CD14-positive monocyte (primary cell): Measurements from ENCODE around the gene SLC7A5. TPM values are rescaled to one million over a fixed set of nuclear protein-coding genes. Genes with fewer than 3 reads are reported as not detected.
"Not testable (repeated sequence)": the region's sequence is repeated elsewhere in the genome, so short reads cannot be mapped to it uniquely, and the experiment has no call there.

Experiments
- DNase-seq, 3 donors: peaks; one replicate each; pipeline ENCODE4 v3.0.0-alpha.2; 2011 to 2022
- H2AFZ ChIP-seq: 2 replicates; pipeline ENCODE4 v1.6.0; 2012; ENCODE audit warnings: mild to moderate bottlenecking, low read depth, low read length, inconsistent platforms; ENCODE audit not compliant: insufficient read depth, poor library complexity, severe bottlenecking
- H3K27ac ChIP-seq, 2 donors: 1 replicate in 1 of 2; 2 replicates in 1 of 2; pipeline ENCODE4 v1.5.1; 2012 to 2013; ENCODE audit warnings: low read length in 2 of 2, control low read depth in 1 of 2, inconsistent platforms in 1 of 2, low read depth in 1 of 2, mild to moderate bottlenecking in 1 of 2
- H3K27me3 ChIP-seq, 2 donors: one replicate each; pipeline versions ENCODE4 v1.6.0 to v1.6.1; 2011 to 2013; ENCODE audit warnings: low read length in 2 of 2; ENCODE audit not compliant: control insufficient read depth in 2 of 2, insufficient read depth in 2 of 2
- H3K36me3 ChIP-seq, 2 donors: replicated peaks in 1 of 2; 1 replicate in 1 of 2; 2 replicates in 1 of 2; pipeline versions ENCODE4 v1.5.1 to v1.6.1; 2012 to 2013; ENCODE audit warnings: low read length in 2 of 2, control low read depth in 1 of 2, inconsistent platforms in 1 of 2, mild to moderate bottlenecking in 1 of 2; ENCODE audit not compliant: insufficient read depth in 2 of 2, control insufficient read depth in 1 of 2
- H3K4me1 ChIP-seq, 2 donors: 1 replicate in 1 of 2; 2 replicates in 1 of 2; pipeline versions ENCODE4 v1.5.1 to v1.6.1; 2012 to 2013; ENCODE audit warnings: low read length in 2 of 2, control low read depth in 1 of 2, inconsistent platforms in 1 of 2, mild to moderate bottlenecking in 1 of 2, moderate library complexity in 1 of 2; ENCODE audit not compliant: insufficient read depth in 2 of 2, control insufficient read depth in 1 of 2
- H3K4me2 ChIP-seq: replicated peaks from 2 replicates; pipeline ENCODE3; 2012; ENCODE audit warnings: low read length, moderate library complexity, mild to moderate bottlenecking; ENCODE audit not compliant: poor library complexity, severe bottlenecking; ENCODE audit errors: extremely low read depth
- H3K4me3 ChIP-seq, 3 experiments: fragments of 200-600 bp in 1 of 3; sonication (generic) in 1 of 3; replicated peaks in 1 of 3; 1 replicate in 2 of 3; 2 replicates in 1 of 3; pipeline ENCODE4 v1.5.1; 2011 to 2013; ENCODE audit warnings: low read length in 3 of 3, mild to moderate bottlenecking in 3 of 3, control low read depth in 2 of 3, low read depth in 2 of 3, inconsistent platforms in 1 of 3, moderate library complexity in 1 of 3
- H3K79me2 ChIP-seq: 2 replicates; pipeline ENCODE4 v1.6.0; 2012; ENCODE audit warnings: mild to moderate bottlenecking, control low read depth, inconsistent platforms, low read length, moderate library complexity; ENCODE audit not compliant: insufficient read depth
- H3K9ac ChIP-seq: 2 replicates; pipeline ENCODE4 v1.6.0; 2017; ENCODE audit warnings: low read length, mild to moderate bottlenecking; ENCODE audit not compliant: insufficient read depth, poor library complexity, severe bottlenecking
- H3K9me3 ChIP-seq, 2 donors: replicated peaks in 1 of 2; 1 replicate in 1 of 2; 2 replicates in 1 of 2; pipeline versions ENCODE4 v1.5.1 to v1.6.1; 2012 to 2013; ENCODE audit warnings: low read length in 2 of 2, control low read depth in 1 of 2; ENCODE audit not compliant: control insufficient read depth in 1 of 2, insufficient read depth in 1 of 2
- H4K20me1 ChIP-seq: 2 replicates; pipeline ENCODE4 v1.6.0; 2012; ENCODE audit warnings: mild to moderate bottlenecking, low read length, control low read depth, moderate library complexity; ENCODE audit not compliant: insufficient read depth
- H3K27ac Mint-ChIP-seq, 7 donors: one replicate each; pipeline ENCODE4 v1.8.0; 2020; ENCODE audit warnings: mild to moderate bottlenecking in 7 of 7, mixed read lengths in 7 of 7, moderate library complexity in 6 of 7, inconsistent platforms in 2 of 7
- H3K27me3 Mint-ChIP-seq, 3 donors: one replicate each; pipeline ENCODE4 v1.8.0; 2021 to 2022; ENCODE audit warnings: low read depth in 3 of 3, mild to moderate bottlenecking in 3 of 3, mixed read lengths in 3 of 3, moderate library complexity in 3 of 3, inconsistent platforms in 1 of 3
- H3K36me3 Mint-ChIP-seq, 2 donors: one replicate each; pipeline ENCODE4 v1.8.0; 2020; ENCODE audit warnings: mixed read lengths in 2 of 2, inconsistent platforms in 1 of 2, mild to moderate bottlenecking in 1 of 2
- H3K4me1 Mint-ChIP-seq: one replicate; pipeline ENCODE4 v1.8.0; 2020; ENCODE audit warnings: mild to moderate bottlenecking, mixed read lengths
- H3K4me3 Mint-ChIP-seq, 2 donors: one replicate each; pipeline ENCODE4 v1.8.0; 2020; ENCODE audit warnings: mild to moderate bottlenecking in 2 of 2, mixed read lengths in 2 of 2, moderate library complexity in 1 of 2
- H3K9me3 Mint-ChIP-seq, 7 donors: one replicate each; pipeline ENCODE4 v1.8.0; 2020 to 2022; ENCODE audit warnings: mixed read lengths in 7 of 7, mild to moderate bottlenecking in 6 of 7, moderate library complexity in 6 of 7, inconsistent platforms in 2 of 7
- WGBS: methylation state at CpG from one replicate; pipeline ENCODE4 v1.1.5; 2013; ENCODE audit warnings: missing lambda C conversion rate; ENCODE audit not compliant: insufficient coverage; 5-methylcytosine and 5-hydroxymethylcytosine counted together
- intact Hi-C, 2 donors: fragments of 100-400 bp; cut with micrococcal nuclease; formaldehyde crosslinking; loops; one replicate each; pipeline versions ENCODE4 v1.15.0 to v1.15.1; 2023
- polyA plus RNA-seq, 3 donors: library from polyadenylated mRNA; depleted of rRNA in 1 of 3; unstranded in 2 of 3; stranded (reverse) in 1 of 3; fragments of 300-500 nt in 2 of 3; fragments of >200 nt in 1 of 3; fragmentation: Illumina TruSeq in 2 of 3; gene quantifications; 1 replicate in 2 of 3; 2 replicates in 1 of 3; pipeline ENCODE4 v1.2.3, GENCODE V29; 2012 to 2021

SLC7A5 gene
- polyA plus RNA-seq, 3 donors, result 0.40 to 5.8 (median 1.1) TPM

- H2AFZ ChIP-seq, H3K9me3 Mint-ChIP-seq, H3K36me3 Mint-ChIP-seq, H3K27me3 ChIP-seq, H3K79me2 ChIP-seq, H3K9me3 ChIP-seq, H3K27me3 Mint-ChIP-seq, intact Hi-C loops, H3K36me3 ChIP-seq: not testable (repeated sequence)
- Histone ChIP-seq H3K4me2 (peak overlapping the region; percentile 66), H3K4me3 (peak overlapping the region; percentile 31 to 75 (median 72)), H4K20me1 (peaks cover 26% of the 10 kb centered on the region), H3K9ac (peak overlapping the region; percentile 74), H3K27ac (peak overlapping the region in 1 of 2 donors; percentile 77), H3K4me1 (peaks cover 36 to 45% of the 10 kb centered on the region in 2 donors)
- DNase-seq, result peak; percentile 88 to 95 (median 93)
- Mint-ChIP-seq H3K4me3 (peak overlapping the region; percentile 93 to 95), H3K4me1 (peaks cover 43% of the 10 kb centered on the region), H3K27ac (peak overlapping the region; percentile 30 to 98 (median 92))
- 8% methylated on average over 22 of the region's 37 CpGs for WGBS
Observed at GRCh38 chr16:87868254-87869029, 865 bp downstream of the SLC7A5 start.

DNA sequence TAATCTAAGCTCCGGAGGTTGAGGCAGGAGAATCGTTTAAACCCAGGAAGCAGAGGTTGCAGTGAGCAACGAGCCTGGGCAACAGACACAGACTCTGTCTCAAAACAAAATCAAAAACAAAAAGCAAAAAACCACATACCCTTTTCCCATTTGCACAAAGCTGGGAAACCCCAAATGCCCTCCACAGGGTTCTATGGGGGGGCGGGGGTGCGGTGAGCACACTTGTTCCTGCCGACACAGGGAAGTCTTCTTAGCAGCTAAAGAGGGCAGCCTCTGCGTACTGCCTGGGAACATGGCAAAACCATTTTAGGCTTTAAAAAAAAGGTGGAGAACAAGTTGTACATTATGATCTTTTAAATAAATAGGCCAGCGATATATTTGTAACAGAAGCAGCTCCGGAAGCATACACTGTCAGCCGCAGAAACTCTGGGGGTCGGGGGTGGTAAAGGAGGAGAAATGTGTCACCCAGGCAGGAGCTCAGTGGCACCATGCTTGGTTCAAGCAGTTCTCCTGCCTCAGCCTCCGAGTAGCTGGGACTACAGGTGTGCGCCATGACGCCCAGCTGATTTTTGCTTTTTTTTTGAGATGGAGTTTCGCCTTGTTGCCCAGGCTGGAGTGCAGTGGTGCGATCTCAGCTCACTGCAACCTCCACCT is 3.3 kb downstream of the SLC7A5 start:
- intact Hi-C loops, H3K27ac ChIP-seq, H2AFZ ChIP-seq, H3K9me3 ChIP-seq, H3K9ac ChIP-seq, H3K36me3 ChIP-seq, H3K4me2 ChIP-seq, H3K36me3 Mint-ChIP-seq, H3K9me3 Mint-ChIP-seq, H3K4me3 ChIP-seq, H3K27me3 ChIP-seq, H3K27me3 Mint-ChIP-seq: not testable (repeated sequence)
- Mint-ChIP-seq H3K27ac (peak overlapping the region in 1 of 7 donors; percentile 92), H3K4me1 (peaks cover 40% of the 10 kb centered on the region), H3K4me3 (peak overlapping the region in 1 of 2 donors; percentile 48)
- Histone ChIP-seq H3K4me1 (peaks cover 31 to 38% of the 10 kb centered on the region in 2 donors), H4K20me1 (peaks cover 30% of the 10 kb centered on the region), H3K79me2 (peaks cover 13% of the 10 kb centered on the region)
- DNase-seq, result peak in 1 of 3 donors; percentile 32
- WGBS, result 82% methylated on average over 6 of the region's 16 CpGs
